ENCODE data around the gene GABRD.

Gene GABRD

GRCh38 chr1:2076826-2077225, 57.7 kb downstream of the GABRD start:
- no peak for DNase-seq (ENCODE audit: low spot score)

DNA sequence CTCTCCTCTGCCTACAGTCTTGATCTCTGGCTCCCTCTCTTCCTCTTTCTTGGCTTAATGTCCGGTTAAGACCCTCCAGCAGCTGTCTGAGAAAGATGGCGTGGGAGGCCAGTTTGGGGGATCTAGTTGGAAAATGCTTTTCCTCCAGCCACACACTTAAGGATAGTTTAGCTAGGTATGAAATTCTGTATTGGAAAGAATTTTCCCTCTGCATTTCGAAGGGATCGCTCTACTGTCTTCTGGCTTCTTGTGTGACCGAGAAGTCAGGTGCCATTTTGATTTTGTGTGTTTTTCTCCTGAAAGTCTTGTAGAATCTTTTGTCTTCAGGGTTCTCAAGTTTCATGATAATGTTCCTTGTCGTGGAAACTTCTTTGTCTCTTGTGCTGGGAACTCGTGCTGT, 59.0 kb downstream of the GABRD start:
- DNase-seq (ENCODE audit: low spot score) = no peak

DNA sequence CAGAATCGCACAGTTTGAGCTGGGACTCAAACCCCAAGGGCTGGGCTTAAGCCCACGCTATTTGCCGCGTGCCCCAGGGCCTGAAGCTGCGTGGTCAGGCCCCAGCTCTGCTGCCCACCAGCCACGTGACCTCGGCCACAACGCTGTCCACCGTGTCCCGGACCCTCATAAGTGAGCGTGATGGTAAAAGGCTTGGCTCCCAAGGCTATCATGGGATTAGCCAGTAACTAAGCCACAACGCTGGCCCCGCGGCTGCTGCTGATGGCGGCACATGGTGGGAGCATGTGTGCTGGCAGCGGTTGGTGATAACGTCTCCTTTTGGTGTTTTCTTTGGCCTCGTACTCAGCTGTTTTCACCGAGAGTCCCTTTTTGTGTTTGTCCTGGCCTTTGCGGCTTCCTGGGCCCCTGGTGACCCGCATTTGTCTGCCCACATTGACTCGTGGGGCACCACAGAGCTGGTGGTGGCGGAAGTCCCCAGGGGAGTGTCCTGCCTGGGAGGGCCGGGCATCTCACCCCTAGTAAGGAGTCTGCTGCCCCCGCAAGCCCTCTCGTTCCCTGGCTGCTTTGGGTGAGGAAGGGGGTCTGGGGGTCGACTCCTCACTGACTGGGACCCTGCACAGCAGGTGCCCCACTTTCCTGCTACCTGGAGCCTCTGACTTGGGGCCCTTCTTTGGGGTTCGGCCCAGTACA, 60.4 kb downstream of the GABRD start:
- DNase-seq (ENCODE audit: low spot score) = no peak

DNA sequence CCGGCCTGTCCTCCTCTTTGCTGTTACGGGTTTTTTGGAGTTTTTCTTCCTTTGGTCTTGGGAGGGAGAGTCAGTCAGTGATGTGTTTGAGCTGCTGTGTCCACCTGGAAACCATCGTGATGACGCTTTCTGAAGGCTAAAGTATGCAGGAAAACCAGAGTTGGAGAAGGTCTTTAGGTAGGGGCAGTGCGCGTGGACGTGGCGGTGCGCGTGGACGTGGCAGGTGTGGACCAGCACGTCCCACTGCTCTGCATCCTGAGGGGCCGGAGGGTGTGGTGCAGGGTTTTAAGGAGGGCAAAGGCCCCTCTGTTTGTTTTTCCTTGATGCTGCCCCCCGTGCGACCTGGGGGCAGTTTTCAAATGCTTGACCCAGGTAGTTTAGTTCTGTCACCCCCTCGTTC, 61.0 kb downstream of the GABRD start:
- no peak for DNase-seq (ENCODE audit: low spot score)
